Tibial artery (tissue), 4 donors: ENCODE measurements around the gene EPHA8.

Source experiments
- DNase-seq, 2 donors: peaks; one replicate each; pipeline ENCODE4 v3.0.0-alpha.2; 2019
- H3K27ac ChIP-seq, 2 donors: fragments of 200-600 bp; sonication (generic) in 1 of 2; 1 replicate in 1 of 2; 2 replicates in 1 of 2; pipeline ENCODE4 v1.5.1; 2018 to 2019; ENCODE audit warnings: mild to moderate bottlenecking in 1 of 2
- H3K27me3 ChIP-seq, 2 donors: fragments of 200-600 bp; sonication (generic) in 1 of 2; one replicate each; pipeline versions ENCODE4 v1.5.1 to v1.6.0; 2016 to 2019
- H3K36me3 ChIP-seq, 3 donors: fragments of 200-600 bp; sonication (generic) in 2 of 3; one replicate each; pipeline ENCODE4 v1.5.1; 2016 to 2019; ENCODE audit warnings: mild to moderate bottlenecking in 2 of 3
- H3K4me1 ChIP-seq, 4 donors: fragments of 200-600 bp; sonication (generic) in 2 of 4; 1 replicate in 3 of 4; 2 replicates in 1 of 4; pipeline ENCODE4 v1.5.1; 2016 to 2019
- H3K4me3 ChIP-seq, 2 donors: fragments of 200-600 bp; sonication (generic) in 1 of 2; 1 replicate in 1 of 2; 2 replicates in 1 of 2; pipeline ENCODE4 v1.5.1; 2018 to 2019; ENCODE audit warnings: mild to moderate bottlenecking in 2 of 2
- H3K9me3 ChIP-seq, 3 donors: fragments of 200-600 bp; sonication (generic) in 1 of 3; one replicate each; pipeline ENCODE4 v1.5.1; 2016 to 2019
- intact Hi-C: fragments of 100-400 bp; cut with DNase I; formaldehyde crosslinking; loops from one replicate; pipeline ENCODE4 v1.15.0; 2023; ENCODE audit warnings: low total_unique reads
- TF ChIP-seq, protein P1 (sequence below), 2 experiments: fragments of 200-600 bp in 1 of 2; fragments of 450-650 bp in 1 of 2; IDR thresholded peaks; one replicate each; pipeline ENCODE4 v1.5.1; 2017 to 2019; ENCODE audit warnings: antibody characterized with exemption in 2 of 2, mild to moderate bottlenecking in 1 of 2, moderate library complexity in 1 of 2

EPHA8 gene

DNA sequence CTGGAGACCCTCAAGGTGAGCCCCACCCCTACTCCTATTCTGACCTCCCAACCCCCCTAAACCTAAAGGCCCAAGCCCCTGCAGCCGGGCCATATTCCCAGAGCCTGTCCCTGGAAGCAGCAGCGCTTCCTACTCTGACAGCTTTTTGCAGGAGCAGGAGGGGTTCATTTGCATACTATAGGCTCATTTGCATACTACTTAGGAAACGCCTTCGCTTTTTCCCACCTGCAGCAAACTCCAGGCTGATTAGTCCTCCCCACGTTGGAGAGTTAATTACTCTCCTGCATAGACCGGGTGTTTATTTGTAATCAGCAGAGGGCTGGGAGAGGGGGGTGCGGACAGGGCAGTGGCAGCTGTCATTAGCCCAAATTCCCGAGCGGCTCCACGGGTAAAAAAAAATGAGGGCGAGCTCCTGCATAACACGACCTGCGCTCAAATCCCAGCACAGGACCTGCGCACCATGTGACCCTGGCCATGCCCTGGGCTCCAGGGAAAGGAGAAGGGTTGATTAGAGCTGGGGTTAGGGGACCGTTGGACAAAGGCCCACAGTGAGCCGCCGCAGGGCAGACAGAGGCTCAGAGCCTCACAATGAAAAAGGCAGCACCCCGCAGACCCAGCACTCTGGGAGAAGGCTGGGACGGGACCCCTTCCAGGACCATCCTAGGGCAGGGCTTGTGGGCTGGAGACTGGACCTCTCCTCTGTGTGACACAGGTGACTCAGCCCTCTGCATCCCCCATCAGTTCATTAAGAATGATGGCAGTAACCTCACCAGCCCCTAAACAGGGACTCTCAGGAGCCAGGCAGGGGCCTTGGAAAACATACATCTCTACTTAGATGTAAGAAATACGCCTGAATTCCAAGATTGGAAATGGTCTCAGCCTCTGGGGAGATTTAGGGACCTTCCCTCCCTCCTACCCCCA is 63.2 kb downstream of the EPHA8 start:
- intact Hi-C loops = loop anchor here (2.0 to 10.0 kb wide), 2 partner anchors 62 to 888 kb away; no protein-coding TSS in a partner anchor
- Histone ChIP-seq H3K27ac (no peak overlapping the region), H3K4me1 (no peaks in the 10 kb centered on the region), H3K4me3 (no peak overlapping the region), H3K9me3 (no peaks in the 10 kb centered on the region), H3K36me3 (no peaks in the 10 kb centered on the region), H3K27me3 (peaks cover 0 to 84% of the 10 kb centered on the region in 2 donors)
- TF ChIP-seq, protein P1, sequence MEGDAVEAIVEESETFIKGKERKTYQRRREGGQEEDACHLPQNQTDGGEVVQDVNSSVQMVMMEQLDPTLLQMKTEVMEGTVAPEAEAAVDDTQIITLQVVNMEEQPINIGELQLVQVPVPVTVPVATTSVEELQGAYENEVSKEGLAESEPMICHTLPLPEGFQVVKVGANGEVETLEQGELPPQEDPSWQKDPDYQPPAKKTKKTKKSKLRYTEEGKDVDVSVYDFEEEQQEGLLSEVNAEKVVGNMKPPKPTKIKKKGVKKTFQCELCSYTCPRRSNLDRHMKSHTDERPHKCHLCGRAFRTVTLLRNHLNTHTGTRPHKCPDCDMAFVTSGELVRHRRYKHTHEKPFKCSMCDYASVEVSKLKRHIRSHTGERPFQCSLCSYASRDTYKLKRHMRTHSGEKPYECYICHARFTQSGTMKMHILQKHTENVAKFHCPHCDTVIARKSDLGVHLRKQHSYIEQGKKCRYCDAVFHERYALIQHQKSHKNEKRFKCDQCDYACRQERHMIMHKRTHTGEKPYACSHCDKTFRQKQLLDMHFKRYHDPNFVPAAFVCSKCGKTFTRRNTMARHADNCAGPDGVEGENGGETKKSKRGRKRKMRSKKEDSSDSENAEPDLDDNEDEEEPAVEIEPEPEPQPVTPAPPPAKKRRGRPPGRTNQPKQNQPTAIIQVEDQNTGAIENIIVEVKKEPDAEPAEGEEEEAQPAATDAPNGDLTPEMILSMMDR (IDR thresholded peaks at IDR 0.05) = no peak
- no peak for DNase-seq

DNA sequence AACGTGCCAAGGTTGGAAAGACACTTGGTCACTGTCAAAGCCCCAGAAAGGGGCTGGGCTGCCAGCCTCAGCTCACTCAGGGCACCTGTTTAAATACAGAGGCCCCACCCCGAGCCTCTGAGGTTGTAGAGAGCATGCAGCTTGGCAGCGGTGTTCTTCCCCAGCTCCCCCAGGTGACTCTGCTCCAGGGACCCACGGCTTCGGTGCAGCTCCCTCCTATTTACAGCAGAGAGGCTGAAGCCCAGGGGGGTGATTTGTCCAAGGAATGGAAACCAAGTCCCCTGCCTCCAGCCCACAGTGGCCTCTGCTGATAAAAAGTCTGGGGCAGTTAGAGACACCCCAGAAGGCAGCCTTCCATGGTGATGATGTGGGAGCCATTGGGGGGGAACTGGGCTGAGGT is 64.0 kb downstream of the EPHA8 start:
- H3K9me3 ChIP-seq = no peaks in the 10 kb centered on the region
- H3K27ac ChIP-seq = no peak overlapping the region
- peaks cover 0 to 82% of the 10 kb centered on the region in 2 donors for H3K27me3 ChIP-seq
- H3K4me3 ChIP-seq = no peak overlapping the region
- no peaks in the 10 kb centered on the region for H3K36me3 ChIP-seq
- TF ChIP-seq, protein P1 (IDR thresholded peaks at IDR 0.05) = no peak
- intact Hi-C loops = loop anchor here (2.0 to 10.0 kb wide), 2 partner anchors 63 to 887 kb away; no protein-coding TSS in a partner anchor
- no peak for DNase-seq
- H3K4me1 ChIP-seq = no peaks in the 10 kb centered on the region

GRCh38 chr1:22628698-22629444 is 65.6 kb downstream of the EPHA8 start:
- Histone ChIP-seq H3K4me3 (no peak overlapping the region), H3K27ac (no peak overlapping the region), H3K9me3 (no peaks in the 10 kb centered on the region), H3K27me3 (peaks cover 0 to 81% of the 10 kb centered on the region in 2 donors), H3K4me1 (no peaks in the 10 kb centered on the region), H3K36me3 (no peaks in the 10 kb centered on the region)
- TF ChIP-seq, protein P1 (IDR thresholded peaks at IDR 0.05) = no peak
- no peak for DNase-seq
- intact Hi-C loops = loop anchor here (10.0 kb wide), 1 partner anchor 886 kb away; no protein-coding TSS in a partner anchor

GRCh38 chr1:22629886-22630285 is 66.6 kb downstream of the EPHA8 start:
- Histone ChIP-seq H3K9me3 (no peaks in the 10 kb centered on the region), H3K27ac (no peak overlapping the region), H3K36me3 (no peaks in the 10 kb centered on the region), H3K4me3 (no peak overlapping the region), H3K4me1 (no peaks in the 10 kb centered on the region), H3K27me3 (peaks cover 0 to 80% of the 10 kb centered on the region in 2 donors)
- intact Hi-C loops = loop anchor here (10.0 kb wide), 1 partner anchor 885 kb away; no protein-coding TSS in a partner anchor
- DNase-seq = no peak
- TF ChIP-seq, protein P1 (IDR thresholded peaks at IDR 0.05) = no peak

- H3K27ac ChIP-seq = no peak overlapping the region
- no peaks in the 10 kb centered on the region for H3K36me3 ChIP-seq
- intact Hi-C loops = no loop called here
- H3K27me3 ChIP-seq = peaks cover 0 to 70% of the 10 kb centered on the region in 2 donors
- no peak for DNase-seq
- H3K9me3 ChIP-seq = no peaks in the 10 kb centered on the region
- H3K4me3 ChIP-seq = no peak overlapping the region
- H3K4me1 ChIP-seq = no peaks in the 10 kb centered on the region
- TF ChIP-seq, protein P1 (IDR thresholded peaks at IDR 0.05) = no peak
These were observed 70.6 kb downstream of the EPHA8 start for GRCh38 chr1:22633697-22634463.
